GM18517 (cell line): ENCODE data around the gene NDRG2.
A peak's percentile ranks its signal among the peaks of the same experiment; 100 is the strongest.
"Not testable (repeated sequence)": the region's sequence is repeated elsewhere in the genome, so short reads cannot be mapped to it uniquely, and the experiment has no call there.

Experiments used
- ATAC-seq: cut with Tn5 transposase; IDR thresholded peaks from one replicate; pipeline ENCODE4 v1.9.1; 2021; ENCODE audit warnings: mild to moderate bottlenecking, moderate library complexity; ENCODE audit not compliant: unreplicated experiment

NDRG2 gene

DNA sequence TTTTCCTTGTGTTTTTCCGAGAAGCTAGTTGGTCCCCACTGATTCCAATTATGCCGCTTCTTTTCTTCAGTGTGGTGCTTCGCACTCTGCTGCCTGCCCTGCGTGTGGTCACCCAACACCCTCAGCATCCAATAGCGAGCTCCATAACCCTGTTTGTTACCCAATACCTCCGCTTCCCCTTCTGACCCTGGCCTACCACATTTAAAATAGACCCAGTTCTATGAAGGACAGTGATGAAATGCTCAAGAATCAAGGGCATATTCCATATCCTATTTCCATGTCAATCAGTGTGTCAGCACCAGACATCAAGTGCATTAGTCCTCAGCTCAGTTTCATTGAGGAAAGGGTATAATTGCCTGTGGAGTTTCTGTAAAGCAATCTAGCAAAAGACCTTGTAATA lies 9.5 kb downstream of the NDRG2 start:
- no peak for ATAC-seq

DNA sequence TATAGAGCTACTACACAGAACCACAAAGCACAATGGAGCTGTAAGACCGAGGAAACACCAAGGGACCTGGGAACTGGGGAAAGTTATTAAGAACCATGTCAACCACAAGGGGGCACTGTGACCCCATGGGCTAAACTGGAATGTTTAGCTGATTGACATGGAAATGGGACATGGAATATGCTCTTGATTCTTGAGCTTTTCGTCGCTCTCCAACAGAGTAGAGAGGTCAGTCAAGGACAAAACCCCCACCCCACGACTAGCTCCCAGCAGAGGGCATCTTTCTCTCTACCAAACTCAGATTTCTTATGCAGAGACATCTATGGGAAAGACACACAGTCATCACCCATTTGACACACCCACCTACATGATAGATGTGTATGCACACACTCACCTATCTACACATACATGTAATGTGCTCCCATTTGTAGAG lies 10.1 kb downstream of the NDRG2 start:
- no peak for ATAC-seq

DNA sequence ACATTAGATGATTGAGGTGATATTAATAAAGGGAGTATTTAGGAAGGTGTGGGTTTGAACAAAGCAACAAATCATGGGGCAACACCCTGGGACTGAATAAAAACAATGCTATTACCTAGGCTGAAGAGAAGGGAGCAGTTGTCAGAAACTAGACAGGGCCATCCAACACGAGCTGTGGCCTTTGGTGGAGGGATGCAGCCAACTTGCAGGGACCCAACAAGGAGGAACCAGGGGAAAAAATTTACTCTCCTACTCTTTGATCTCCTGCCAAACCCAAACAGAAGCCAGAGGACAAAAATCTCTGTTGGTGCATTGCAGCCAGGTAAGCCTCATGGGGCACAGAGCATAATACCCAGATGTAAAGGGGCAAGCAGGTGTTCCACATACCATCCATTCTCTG lies 13.7 kb downstream of the NDRG2 start:
- no peak for ATAC-seq

DNA sequence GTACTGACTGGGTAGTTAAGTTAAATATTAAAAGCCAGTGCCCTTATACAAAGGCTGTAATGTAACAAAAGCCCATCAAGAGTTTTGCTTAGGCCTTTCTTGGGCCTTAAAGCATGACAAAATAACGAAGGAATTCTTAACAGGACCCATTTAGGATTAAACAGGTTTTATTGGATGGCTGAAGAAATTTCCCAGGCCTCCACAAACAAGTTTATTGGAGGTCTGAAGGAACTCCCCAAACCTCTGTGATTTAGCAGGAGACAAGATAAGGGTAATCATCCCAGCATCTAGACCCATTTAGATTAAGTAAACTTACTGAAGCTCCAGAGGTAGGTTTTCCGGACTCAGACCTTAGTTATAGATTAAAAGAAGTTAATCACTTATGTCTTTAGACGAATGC lies 15.1 kb downstream of the NDRG2 start:
- not testable (repeated sequence) for ATAC-seq

DNA sequence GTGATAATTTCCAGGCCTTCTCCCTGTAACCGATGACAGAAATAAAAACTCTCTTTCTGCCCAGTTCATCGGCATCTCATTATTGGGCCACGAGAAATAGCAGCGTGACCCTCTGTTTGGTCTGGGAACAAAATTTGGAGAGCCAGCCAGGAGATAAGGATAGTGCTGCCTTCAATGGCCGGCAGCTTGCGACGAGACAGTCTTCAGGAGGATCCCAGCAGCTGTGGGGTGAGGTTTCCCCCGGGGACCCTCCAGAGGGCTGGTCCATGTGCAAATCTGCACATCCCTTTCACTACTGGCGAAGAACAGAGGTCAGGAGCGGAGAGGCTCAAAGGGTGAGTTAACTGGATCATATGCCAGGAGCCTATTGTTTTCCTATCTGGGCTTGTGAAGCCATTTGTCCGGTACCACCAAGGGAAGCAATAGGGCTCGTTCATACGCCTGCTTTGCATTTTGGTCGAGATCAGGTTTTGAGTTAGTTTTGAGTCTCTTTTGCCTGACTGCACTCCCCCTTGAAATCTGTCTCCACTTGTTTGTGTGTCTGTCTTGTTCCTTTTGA lies 21.0 kb downstream of the NDRG2 start:
- no peak for ATAC-seq

DNA sequence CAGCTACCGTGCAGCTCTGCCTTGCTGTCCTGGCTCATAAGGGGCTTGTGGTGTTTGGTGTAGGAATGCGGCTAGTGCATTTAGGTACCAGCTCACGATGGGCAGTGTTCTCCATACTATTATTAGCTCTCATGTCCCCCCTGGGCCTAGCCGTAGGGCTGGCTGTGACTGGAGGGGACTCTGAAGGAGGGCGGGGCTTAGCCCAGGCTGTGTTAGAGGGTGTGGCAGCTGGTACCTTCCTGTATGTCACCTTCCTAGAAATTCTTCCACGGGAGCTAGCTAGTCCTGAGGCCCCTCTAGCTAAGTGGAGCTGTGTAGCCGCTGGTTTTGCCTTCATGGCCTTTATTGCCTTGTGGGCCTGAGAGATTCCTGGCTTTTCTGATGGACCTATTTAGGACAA lies 23.6 kb downstream of the NDRG2 start:
- no peak for ATAC-seq

DNA sequence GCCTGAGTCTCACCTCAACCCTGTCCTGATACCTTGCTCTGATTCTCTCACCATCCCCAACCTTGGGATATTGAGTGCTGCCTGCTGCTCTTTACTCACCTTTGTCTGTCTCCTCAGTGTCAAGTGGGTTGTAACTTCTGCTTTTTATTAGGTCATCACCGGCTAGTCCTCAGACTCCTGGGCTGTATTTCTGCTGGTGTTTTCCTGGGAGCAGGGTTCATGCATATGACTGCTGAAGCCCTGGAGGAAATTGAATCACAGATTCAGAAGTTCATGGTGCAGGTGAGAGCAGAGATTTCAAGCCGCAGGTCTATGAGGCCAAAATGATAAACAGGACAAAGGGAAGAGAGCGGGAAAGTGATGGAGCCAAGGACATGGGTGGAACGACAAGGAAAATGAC lies 25.3 kb downstream of the NDRG2 start:
- no peak for ATAC-seq

DNA sequence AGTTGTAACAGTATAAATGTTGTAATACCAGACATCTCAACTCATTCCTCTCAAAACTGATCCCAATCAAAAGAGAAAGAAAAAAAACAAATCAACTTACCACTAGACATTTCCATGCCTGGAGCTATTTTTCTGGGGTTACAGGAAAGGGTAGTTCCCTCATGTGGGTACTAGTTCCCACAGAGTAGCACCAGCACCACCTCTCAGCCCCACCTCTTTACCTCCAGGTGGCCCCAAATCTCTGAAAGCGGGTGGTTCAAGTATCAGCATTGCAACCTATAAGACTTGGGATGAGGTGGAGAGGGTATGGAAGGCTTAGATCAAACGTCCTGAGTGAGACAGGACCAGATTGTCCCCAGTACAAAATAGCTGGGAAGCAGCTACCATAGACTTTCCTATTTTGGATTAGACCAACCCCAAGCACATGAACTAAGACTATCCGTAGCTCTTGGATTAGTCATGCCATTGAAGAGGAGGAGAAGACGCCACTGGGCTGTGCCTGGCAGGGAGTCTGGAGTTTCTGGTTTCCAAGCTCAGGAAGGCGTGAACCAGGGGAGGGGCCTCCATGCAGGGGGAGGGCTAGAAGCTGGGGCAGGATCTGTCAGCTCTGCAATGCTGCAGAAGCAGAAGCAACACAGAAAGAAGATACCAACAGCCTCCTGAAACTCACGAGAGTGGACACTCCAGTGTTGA lies 26.0 kb downstream of the NDRG2 start, which contains the start of gene SLC39A2:
TSS of gene SLC39A2 (plus strand) at position 620 of the 693 bp plus-strand sequence. CDS start 154 bp downstream, outside the sequence.
- no peak for ATAC-seq

DNA sequence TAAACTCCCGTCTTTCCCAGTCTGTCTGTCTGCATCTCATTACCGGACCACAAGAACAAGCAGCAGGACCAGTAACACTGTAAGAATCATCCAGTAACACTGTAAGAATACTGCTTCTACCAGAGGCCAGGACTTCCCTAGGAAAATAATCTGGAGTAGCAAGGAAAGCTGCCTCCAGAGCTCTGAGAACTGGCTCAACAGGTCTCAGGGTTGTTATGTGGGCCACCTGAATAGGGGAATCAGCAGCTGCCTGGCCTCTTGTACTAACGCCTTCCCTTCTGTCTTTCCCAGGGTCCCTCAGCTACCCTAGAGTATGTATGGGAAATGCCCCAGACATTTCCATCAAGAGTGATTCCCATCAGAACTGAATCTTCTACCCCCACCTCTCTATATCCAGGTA lies 26.7 kb downstream of the NDRG2 start:
- no peak for ATAC-seq

DNA sequence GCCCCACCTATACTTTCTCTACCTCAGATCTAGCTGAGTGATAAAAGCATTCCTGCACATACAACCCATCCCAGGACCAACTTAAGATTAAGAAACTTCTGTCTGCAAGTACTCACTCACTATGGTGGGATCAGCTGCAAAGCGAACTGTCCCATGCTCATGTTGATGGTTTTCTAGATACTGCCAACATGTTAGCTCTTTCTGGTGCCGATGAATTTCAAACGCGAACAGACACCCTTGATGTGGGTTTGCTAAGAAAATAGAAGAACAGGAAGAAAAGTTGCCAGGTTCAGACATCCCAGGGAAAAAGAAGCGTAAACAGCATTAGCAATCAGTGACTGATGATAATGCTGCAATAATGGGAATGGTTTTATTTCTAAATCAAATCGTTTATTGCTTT lies 27.3 kb downstream of the NDRG2 start:
- no peak for ATAC-seq

DNA sequence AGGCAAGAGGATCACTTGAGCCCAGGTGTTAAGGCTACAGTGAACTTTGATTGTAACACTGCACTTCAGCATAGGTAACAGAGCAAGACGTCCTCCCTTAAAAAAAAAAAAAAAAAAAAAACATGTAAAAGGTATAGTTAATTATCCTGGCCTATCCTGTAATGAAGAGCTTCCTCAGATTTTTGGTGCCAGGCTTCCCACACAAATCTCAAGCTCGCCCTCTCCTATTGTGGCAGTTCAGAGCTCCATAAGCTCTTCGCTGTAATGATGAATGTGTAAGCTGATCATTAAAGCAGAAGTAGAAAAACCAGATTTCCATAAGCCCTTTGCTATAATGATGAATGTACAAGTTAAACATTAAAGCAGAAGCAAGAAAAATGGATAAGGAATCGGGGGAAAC lies 27.7 kb downstream of the NDRG2 start:
- no peak for ATAC-seq

DNA sequence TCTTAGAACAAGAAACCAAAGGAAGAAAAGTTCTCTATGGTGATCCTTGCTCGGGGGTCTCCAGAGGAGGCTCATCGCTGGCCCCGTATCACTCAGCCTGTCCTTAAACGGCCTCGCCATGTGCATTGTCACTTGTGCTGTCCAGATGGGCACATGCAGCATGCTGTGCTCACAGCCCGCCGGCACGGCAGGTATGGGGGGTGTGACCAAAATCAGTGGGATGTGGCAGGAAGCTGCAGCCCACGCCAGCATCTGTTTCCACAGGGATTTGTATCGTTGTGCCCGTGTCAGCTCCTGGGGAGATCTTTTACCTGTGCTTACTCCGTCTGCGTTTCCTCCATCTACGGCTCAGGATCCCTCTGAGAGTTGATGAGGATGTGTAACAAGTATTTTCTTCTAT lies 28.3 kb downstream of the NDRG2 start:
- no peak for ATAC-seq

DNA sequence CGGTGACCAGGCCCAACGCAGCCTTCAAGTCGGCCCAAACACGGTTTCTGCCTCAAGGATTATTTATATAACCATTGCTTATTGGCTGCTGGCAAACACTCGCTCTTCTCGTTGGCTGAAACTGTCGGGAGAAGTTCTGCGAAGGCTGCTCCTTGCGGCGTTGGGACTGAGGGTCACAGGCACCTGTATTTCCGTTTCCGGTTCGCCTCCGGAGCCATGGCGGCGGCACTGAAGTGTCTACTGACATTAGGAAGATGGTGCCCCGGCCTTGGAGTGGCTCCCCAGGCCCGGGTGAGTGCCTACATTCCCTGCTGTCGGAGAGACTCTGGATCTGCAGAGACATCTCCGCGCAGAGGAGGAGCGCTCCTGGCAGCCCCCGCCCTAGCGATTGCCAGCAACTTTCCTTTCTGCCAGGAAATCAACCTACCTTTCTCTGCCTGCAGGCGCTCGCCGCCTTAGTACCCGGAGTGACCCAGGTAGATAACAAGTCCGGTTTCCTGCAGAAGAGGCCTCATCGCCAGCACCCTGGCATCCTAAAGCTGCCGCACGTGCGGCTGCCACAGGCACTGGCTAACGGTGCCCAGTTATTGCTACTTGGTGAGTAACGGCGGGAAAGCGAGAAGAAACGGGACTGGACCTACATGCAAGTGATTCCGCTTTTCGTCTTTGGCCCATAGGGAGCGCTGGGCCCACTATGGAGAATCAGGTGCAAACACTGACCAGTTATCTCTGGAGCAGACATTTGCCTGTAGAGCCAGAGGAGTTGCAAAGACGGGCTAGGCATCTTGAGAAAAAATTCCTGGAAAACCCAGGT lies 34.9 kb downstream of the NDRG2 start, which contains the start of gene METTL17:
TSS of gene METTL17 (plus strand) at position 194 of the 814 bp plus-strand sequence. CDS start at position 217, 23 bp downstream.
- peak; percentile 97 for ATAC-seq

DNA sequence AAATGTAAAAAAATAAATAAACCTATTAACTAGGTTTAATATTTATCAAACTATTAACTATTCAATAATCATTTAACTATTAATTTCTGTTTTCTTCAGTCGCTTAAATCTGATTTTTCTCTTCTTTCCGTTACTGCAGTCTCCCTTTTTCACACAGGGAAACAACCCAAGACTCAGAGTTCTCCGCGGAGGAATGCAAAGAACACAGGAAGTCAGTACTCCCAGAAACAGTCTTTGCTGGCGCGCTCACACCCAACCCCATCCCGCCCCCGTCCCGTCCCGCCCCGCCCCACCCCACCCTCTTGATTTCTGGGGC lies 35.4 kb downstream of the NDRG2 start:
- ATAC-seq, result no peak

DNA sequence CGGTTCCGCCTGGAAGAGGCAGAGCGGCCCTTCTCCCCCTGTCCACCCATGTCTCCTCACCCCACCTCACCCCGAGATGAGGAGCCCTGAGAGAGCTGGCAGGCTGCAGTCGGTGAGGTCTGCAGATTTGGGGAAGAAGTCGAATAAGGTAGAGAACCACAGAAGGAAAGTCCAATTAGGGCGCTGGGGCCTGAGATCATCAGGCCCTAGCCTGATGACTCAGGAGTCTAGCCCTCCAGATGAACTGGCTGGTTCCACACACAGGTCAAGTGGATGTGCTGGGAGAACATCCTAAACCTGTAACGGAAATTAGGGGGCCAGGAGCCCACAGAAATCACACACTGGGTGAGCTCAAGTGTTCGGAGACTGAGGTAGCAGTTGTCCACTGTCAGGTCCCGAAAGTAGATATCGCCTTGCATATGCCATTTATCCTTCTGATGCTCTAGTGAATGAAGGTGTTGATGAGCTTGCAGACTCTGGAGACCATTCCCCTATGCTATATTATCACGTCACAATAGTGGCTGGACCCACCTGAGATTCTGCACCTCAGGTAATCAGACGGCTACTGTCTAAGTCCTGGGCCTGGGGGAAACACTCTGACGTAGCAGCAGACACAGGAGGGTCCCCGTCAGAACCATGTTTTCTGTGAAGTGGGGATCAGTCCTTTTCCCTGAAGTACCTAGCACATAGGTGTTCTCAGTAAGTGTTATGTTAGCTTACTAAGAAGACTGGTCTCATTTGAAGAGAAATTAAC lies 36.0 kb downstream of the NDRG2 start:
- ATAC-seq, result no peak

DNA sequence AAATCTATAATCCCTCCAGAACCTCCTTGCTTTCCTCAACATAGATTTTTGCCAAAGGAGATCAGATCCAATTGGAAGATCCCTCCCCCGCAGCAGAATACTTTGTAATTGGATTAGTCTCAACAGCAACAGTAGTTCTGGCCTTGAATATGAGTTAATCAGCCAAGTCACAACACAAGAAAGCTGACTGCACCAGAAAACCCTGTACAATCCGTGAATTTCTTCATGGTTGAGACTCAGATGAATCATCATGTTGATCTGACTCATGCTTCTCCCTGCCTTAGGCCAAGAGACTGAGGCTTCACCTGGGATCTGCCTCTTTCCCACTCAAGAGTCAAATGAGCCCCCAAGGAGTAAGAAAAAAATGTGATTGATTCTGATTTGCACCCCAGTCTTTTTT lies 38.0 kb downstream of the NDRG2 start:
- no peak for ATAC-seq

DNA sequence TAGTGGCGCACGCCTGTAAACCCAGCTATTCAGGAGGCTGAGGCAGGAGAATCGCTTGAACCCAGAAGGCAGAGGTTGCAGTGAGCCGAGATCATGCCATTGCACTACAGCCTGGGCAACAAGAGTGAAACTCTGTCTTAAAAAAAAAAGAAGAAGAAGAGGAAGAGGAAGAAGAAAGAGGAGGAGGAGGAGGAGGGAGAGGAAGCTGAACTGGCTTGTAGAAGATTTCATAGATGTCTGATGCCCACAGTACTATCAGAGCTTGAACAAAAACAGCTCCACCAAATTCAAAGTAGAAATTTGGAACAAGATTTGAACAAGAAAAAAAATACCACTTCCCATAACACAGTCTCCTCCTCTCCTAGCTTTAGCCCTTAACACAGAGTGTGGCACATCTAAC lies 39.2 kb downstream of the NDRG2 start:
- not testable (repeated sequence) for ATAC-seq

DNA sequence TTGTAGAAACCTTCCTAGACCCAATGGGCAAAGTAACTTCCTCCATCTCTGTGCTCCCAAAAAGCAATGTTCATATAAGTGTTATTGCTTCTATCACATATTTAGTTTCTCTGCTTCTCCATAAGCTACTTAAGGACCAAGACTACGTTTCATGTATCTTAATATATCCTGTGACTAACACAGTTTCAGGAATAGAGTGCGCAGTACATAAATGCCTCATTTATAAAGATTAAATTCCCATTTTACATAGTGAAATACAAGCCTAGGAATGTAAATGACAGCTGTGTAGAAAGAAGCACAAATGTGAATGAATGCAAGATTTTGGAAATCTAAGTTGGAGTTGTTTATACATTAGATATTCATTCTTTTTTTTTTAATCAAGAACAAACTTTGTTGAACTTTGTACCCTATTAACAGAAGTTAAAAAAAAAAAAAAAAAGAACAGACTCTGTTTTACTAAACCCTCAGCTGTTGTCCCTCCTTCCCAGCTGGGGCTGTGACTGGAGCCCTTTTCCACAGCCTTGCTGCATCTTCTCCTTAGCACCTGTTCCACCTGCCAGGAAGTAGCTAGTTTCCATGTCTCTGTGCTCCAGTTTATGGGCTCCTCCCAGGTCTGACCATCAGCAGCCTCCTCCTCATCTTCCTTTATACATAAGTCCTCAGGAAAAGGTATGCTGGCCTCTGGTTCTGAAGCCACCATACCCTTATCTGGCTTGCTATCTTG lies 42.1 kb downstream of the NDRG2 start:
- no peak for ATAC-seq

DNA sequence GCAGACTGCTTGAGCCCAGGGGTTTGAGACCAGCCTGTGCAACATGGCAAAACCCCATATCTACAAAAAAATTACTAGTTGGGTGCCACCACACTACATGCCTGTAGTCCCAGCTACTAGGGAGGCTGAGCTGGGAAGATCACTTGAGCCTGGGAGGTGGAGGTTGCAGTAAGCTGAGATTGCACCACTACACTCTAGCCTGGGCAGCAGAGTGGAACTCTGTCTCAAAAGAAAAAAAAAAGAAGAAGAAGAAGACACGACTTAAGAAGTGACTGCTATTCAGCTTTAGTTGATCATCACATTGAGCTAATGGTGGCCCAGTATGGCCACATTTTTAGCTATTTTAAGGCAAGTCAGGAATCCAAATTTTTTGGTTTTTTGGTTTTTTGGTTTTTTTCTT lies 44.0 kb downstream of the NDRG2 start:
- ATAC-seq, result no peak

DNA sequence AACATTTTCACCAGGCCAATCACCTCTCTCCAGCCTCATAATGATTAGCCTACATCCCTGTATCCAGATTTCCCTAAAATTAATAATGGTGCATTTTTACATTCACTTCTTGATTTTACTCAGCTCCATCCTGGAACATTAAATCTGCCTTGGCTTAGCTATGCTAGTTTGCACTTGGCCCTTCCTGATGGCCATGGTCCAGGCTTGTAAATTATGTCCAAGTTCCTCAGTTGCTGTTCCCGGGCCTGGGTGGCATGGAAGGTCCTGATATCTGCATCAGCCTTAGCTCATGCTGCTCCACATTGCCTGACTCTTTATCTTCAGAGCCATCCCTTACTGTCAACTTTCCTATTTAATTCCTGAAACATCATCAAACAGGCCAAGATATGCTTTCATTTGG lies 46.2 kb downstream of the NDRG2 start:
- ATAC-seq, result no peak

DNA sequence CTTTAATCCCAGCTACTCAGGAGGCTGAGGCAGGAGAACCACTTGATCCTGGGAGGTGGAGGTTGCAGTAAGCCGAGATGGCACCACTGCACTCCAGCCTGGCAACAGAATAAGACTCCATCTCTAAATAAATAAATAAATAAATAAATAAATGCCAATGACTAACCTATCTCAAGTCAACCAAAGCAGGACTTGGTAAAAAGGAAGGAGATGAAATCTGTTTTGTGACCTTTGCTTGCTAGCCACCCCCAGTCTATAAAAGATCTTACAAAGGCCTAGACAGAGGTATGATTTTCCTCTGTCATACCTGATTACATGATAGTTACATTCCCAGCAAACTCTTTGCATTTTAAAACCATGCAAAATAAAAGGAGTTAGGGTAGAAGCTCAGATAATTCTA lies 48.6 kb downstream of the NDRG2 start:
- no peak for ATAC-seq
